Kidney epithelial cell (primary cell): Measurements from ENCODE around the gene RALY. TPM values are rescaled to one million over a fixed set of nuclear protein-coding genes. Genes with fewer than 3 reads are reported as not detected.

Experiments
- DNase-seq: peaks from one replicate; pipeline ENCODE4 v3.0.0-alpha.2; 2010; ENCODE audit warnings: low read depth
- H3K27me3 ChIP-seq: 2 replicates; pipeline ENCODE4 v1.6.0; 2011; ENCODE audit warnings: low read length; ENCODE audit not compliant: control insufficient read depth, insufficient read depth
- H3K36me3 ChIP-seq: 2 replicates; pipeline ENCODE4 v1.5.1; 2011; ENCODE audit warnings: low read length; ENCODE audit not compliant: control insufficient read depth, insufficient read depth
- H3K4me3 ChIP-seq: 2 replicates; pipeline ENCODE4 v1.5.1; 2011; ENCODE audit warnings: low read depth, mild to moderate bottlenecking, control low read depth, low read length
- CTCF ChIP-seq: IDR thresholded peaks from 2 replicates; pipeline ENCODE4 v1.5.1; 2011; ENCODE audit warnings: mild to moderate bottlenecking, moderate library complexity, low read length, control low read depth, inconsistent platforms; ENCODE audit not compliant: insufficient read depth, poor library complexity, severe bottlenecking
- total RNA-seq: library from RNA; depleted of rRNA; stranded (reverse); fragments of >200 nt; gene quantifications from 2 replicates; pipeline ENCODE4 v1.2.3, GENCODE V29; 2015

RALY gene
- total RNA-seq, 1 donor from 2014 or later: 138 TPM

DNA sequence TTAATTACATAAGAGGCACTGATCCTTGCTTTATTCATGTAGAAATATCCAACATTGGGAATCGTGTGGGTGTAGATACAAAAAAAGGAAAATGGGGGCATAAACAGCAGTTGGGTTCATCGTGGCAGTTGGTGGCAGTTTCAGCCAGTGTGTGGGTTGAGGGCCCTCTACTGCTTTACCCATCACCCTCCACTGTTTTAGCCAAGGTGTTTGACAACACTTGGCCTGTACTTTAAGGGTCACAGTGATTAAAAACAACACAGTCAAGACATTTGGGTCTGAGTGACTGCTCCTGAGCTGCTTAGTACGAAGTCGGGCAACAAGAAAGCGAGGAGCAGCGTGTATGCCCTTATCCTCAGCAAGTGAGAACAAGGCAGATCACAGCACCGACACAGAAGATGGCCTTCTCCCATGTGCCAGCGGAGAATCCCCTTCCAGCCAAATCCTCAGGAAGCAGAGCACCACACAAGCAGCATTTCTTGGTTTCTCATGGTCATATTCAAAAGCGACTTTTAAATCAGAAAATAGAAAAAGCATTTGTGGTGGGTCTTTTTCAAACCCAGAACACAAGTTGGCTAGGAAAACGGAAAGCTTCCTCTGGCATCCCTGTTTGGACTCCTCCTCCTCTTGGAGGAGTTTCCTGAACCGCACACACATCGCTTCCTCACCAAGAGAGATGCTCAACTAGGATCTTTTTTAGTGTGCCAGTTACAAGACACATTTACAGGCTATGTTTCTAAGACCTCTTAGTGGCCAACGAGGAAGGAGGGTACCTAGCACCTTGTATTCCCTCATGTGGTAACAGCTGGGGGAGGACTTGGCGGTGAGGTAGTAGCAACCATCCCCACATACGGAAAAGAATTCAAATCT is 94.8 kb downstream of the RALY start:
- Histone ChIP-seq H3K36me3 (peaks cover 2% of the 10 kb centered on the region), H3K27me3 (no peaks in the 10 kb centered on the region), H3K4me3 (no peak overlapping the region)
- DNase-seq: no peak
- TF ChIP-seq CTCF: no peak

DNA sequence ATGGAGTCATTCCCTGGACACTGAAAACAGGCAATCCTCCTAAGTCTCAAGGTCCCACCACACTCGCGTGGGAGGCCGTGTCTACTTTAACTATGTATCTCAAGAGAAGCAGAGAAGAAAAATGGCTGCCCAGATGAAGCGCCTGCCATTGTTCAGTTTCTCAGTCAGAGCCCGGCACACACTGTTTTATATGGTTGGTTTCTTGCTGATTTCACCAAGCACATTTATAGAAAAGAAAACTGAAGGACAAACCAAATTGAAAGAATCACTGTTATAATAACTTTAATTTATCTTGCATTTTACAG is 95.4 kb downstream of the RALY start:
- no peak for DNase-seq
- H3K4me3 ChIP-seq: no peak overlapping the region
- H3K36me3 ChIP-seq: peaks cover 2% of the 10 kb centered on the region
- no peaks in the 10 kb centered on the region for H3K27me3 ChIP-seq
- TF ChIP-seq CTCF: no peak

- no peak for TF ChIP-seq CTCF
- Histone ChIP-seq H3K27me3 (no peaks in the 10 kb centered on the region), H3K36me3 (peaks cover 3% of the 10 kb centered on the region), H3K4me3 (no peak overlapping the region)
- no peak for DNase-seq
Measured at GRCh38 chr20:34089655-34090345, 96.1 kb downstream of the RALY start.

DNA sequence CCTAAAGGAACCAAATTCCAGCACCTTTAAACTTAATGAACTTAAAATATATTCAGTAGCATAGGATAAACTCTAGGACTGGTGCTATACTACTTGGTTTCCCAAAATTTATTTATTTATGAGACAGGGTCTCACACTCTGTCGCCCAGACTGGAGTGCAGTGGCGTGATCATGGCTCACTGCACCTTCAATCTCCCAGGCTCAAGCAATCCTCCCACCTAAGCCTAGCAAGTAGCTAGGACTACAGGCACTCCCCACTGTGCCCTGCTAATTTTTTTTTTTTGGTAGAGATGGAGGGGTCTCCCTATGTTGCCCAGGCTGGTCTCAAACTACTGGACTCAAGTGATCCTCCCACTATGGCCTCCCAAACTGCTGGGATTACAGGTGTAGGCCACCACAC is 96.9 kb downstream of the RALY start:
- TF ChIP-seq CTCF: no peak
- Histone ChIP-seq H3K27me3 (no peaks in the 10 kb centered on the region), H3K36me3 (peaks cover 3% of the 10 kb centered on the region), H3K4me3 (no peak overlapping the region)
- DNase-seq: no peak

- DNase-seq: no peak
- H3K4me3 ChIP-seq: no peak overlapping the region
- H3K27me3 ChIP-seq: no peaks in the 10 kb centered on the region
- H3K36me3 ChIP-seq: peaks cover 5% of the 10 kb centered on the region
- TF ChIP-seq CTCF: no peak
Measured at GRCh38 chr20:34091637-34092200, 98.0 kb downstream of the RALY start.

DNA sequence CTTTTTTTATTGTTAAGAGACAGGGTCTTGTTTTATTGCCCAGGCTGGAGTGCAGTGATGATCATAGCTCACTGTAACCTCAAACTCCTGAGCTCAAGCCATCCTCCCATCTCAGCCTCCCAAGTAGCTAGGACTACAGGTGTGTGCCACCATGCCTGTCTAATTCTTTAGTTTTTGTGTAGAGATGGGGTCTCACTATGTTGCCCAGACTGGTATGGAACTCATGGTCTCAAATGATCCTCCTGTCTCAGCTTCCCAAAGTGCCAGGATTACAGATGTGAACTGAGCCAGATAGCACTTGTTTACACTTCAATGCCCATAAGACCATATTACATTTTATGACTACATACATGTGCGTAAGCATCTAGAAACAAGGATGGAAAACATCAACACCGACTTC is 100.2 kb downstream of the RALY start:
- no peak for TF ChIP-seq CTCF
- peaks cover 4% of the 10 kb centered on the region for H3K36me3 ChIP-seq
- no peak overlapping the region for H3K4me3 ChIP-seq
- no peaks in the 10 kb centered on the region for H3K27me3 ChIP-seq
- no peak for DNase-seq
